Endothelial cell (in vitro differentiated cells): ENCODE data around the gene CDRT15L2. TPM values are rescaled to one million over a fixed set of nuclear protein-coding genes. Genes with fewer than 3 reads are reported as not detected.
"Not testable (repeated sequence)": the region's sequence is repeated elsewhere in the genome, so short reads cannot be mapped to it uniquely, and the experiment has no call there.

Experiments used
- DNase-seq: peaks from one replicate; pipeline ENCODE4 v3.0.0; 2021; ENCODE audit warnings: low spot score
- H3K27ac Mint-ChIP-seq: one replicate; pipeline ENCODE4 v1.8.0; 2021; ENCODE audit warnings: mixed read lengths, inconsistent platforms; ENCODE audit not compliant: unreplicated experiment
- H3K27me3 Mint-ChIP-seq: one replicate; pipeline ENCODE4 v1.8.0; 2021; ENCODE audit warnings: mild to moderate bottlenecking, moderate library complexity, mixed read lengths, inconsistent platforms; ENCODE audit not compliant: unreplicated experiment
- H3K36me3 Mint-ChIP-seq: one replicate; pipeline ENCODE4 v1.8.0; 2021; ENCODE audit warnings: mild to moderate bottlenecking, low read depth, mixed read lengths, inconsistent platforms; ENCODE audit not compliant: unreplicated experiment
- H3K4me1 Mint-ChIP-seq: one replicate; pipeline ENCODE4 v1.8.0; 2021; ENCODE audit warnings: mild to moderate bottlenecking, mixed read lengths, inconsistent platforms; ENCODE audit not compliant: unreplicated experiment
- H3K4me3 Mint-ChIP-seq: one replicate; pipeline ENCODE4 v1.8.0; 2021; ENCODE audit warnings: mild to moderate bottlenecking, mixed read lengths, inconsistent platforms; ENCODE audit not compliant: unreplicated experiment
- H3K9me3 Mint-ChIP-seq: one replicate; pipeline ENCODE4 v1.8.0; 2021; ENCODE audit warnings: mixed read lengths, inconsistent platforms; ENCODE audit not compliant: unreplicated experiment
- total RNA-seq: library from RNA; stranded (reverse); fragmentation: NEBNext Ultra II Directional; extraction: Animal tissue kit (Norgen Biotek cat#: 25700); gene quantifications from one replicate; pipeline ENCODE4 v1.2.1, GENCODE V29; 2021; ENCODE audit not compliant: unreplicated experiment
- TF ChIP-seq, protein P1 (sequence below): fragments of 200-600 bp; sonication (generic); IDR thresholded peaks from one replicate; pipeline ENCODE4 v1.5.0; 2021; ENCODE audit warnings: antibody characterized with exemption; ENCODE audit not compliant: unreplicated experiment

Gene CDRT15L2
- total RNA-seq, 1 donor from 2014 or later = not detected

DNA sequence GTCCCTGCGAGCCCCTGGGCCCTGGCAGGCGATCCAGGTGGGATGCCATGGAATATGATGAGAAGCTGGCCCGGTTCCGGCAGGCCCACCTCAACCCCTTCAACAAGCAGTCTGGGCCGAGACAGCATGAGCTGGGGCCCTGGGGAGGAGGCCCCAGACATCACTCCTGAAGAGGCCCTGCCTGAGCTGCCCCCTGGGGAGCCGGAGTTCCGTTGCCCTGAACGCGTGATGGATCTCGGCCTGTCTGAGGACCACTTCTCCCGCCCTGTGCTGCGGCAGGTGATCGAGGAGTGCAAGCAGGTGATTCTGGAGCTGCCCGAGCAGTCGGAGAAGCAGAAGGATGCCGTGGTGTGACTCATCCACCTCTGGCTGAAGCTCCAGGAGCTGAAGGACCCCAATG lies 33.1 kb downstream of the CDRT15L2 start:
- Mint-ChIP-seq H3K9me3 (no peaks in the 10 kb centered on the region), H3K4me1 (no peaks in the 10 kb centered on the region), H3K4me3 (no peak overlapping the region), H3K27ac (no peak overlapping the region), H3K36me3 (no peaks in the 10 kb centered on the region), H3K27me3 (no peaks in the 10 kb centered on the region)
- DNase-seq = no peak
- TF ChIP-seq, protein P1, sequence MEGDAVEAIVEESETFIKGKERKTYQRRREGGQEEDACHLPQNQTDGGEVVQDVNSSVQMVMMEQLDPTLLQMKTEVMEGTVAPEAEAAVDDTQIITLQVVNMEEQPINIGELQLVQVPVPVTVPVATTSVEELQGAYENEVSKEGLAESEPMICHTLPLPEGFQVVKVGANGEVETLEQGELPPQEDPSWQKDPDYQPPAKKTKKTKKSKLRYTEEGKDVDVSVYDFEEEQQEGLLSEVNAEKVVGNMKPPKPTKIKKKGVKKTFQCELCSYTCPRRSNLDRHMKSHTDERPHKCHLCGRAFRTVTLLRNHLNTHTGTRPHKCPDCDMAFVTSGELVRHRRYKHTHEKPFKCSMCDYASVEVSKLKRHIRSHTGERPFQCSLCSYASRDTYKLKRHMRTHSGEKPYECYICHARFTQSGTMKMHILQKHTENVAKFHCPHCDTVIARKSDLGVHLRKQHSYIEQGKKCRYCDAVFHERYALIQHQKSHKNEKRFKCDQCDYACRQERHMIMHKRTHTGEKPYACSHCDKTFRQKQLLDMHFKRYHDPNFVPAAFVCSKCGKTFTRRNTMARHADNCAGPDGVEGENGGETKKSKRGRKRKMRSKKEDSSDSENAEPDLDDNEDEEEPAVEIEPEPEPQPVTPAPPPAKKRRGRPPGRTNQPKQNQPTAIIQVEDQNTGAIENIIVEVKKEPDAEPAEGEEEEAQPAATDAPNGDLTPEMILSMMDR = no peak

DNA sequence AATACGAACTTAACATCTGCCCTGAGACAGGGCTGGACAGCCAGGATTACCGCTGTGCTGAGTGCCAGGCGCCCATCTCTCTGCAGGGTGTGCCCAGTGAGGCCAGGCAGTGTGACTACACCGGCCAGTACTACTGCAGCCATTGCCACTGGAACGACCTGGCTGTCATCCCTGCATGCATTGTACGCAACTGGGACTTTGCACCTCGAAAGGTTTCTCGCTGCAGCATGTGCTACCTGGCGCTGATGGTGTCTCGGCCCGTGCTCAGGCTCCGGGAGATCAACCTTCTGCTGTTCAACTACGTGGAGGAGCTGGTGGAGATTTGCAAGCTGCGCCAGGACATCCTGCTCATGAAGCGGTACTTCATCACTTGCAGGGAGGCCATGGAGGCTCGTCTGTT lies 33.7 kb downstream of the CDRT15L2 start:
- Mint-ChIP-seq H3K9me3 (no peaks in the 10 kb centered on the region), H3K4me3 (no peak overlapping the region), H3K4me1 (no peaks in the 10 kb centered on the region), H3K27ac (no peak overlapping the region), H3K36me3 (no peaks in the 10 kb centered on the region), H3K27me3 (no peaks in the 10 kb centered on the region)
- TF ChIP-seq, protein P1 = no peak
- no peak for DNase-seq

DNA sequence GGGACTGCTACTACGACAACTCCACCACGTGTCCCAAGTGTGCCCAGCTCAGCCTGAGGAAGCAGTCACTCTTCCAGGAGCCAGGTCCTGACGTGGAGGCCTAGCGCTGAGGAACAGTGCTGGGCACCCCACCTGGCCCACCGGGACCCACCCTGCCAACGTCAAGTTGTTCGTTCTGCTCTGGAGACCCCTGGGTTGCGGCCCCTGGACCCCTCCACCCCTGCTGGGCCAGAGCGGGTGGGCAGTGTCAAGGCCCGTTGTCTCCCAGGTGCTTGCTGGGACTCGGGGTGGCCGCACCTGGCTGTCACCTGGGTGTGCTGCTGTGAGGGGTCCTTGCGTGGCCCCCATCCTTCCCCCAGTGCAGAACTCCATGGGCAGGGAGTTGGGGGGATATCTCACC lies 34.4 kb downstream of the CDRT15L2 start:
- H3K36me3 Mint-ChIP-seq = no peaks in the 10 kb centered on the region
- H3K27ac Mint-ChIP-seq = no peak overlapping the region
- H3K4me3 Mint-ChIP-seq = no peak overlapping the region
- no peaks in the 10 kb centered on the region for H3K27me3 Mint-ChIP-seq
- TF ChIP-seq, protein P1 = no peak
- DNase-seq = no peak
- no peaks in the 10 kb centered on the region for H3K9me3 Mint-ChIP-seq
- H3K4me1 Mint-ChIP-seq = no peaks in the 10 kb centered on the region

DNA sequence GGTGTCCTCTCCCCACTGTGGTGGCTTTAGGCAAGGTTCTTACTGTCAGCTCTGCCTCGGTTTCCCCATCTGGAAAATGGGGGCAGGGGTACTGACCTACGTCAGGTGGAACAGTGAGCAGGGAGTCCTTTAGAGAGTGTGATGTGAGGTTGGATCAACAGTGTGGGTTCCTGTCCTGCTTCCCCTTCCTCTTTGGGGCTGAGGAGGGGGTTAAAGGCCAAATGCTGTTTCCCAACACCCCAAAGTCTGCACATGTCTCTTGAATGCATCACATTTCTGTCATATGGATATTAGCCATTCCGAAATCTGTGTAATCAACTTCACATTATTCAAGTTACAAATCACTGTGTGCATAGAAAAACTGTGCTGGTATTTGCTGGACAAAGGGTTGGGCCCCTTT lies 35.9 kb downstream of the CDRT15L2 start:
- DNase-seq, H3K9me3 Mint-ChIP-seq, H3K36me3 Mint-ChIP-seq, H3K27me3 Mint-ChIP-seq, H3K4me3 Mint-ChIP-seq, H3K27ac Mint-ChIP-seq, H3K4me1 Mint-ChIP-seq: not testable (repeated sequence)

Other genes starting within 250 kb of the CDRT15L2 start
- gene LGALS9B, start 112.2 kb upstream of the CDRT15L2 start, total RNA-seq = not detected